HG02571 (cell line): ENCODE measurements around the gene PARM1.
"Not testable (repeated sequence)": the region's sequence is repeated elsewhere in the genome, so short reads cannot be mapped to it uniquely, and the experiment has no call there.

Source experiments
- ATAC-seq: cut with Tn5 transposase; IDR thresholded peaks from one replicate; pipeline ENCODE4 v1.9.1; 2021; ENCODE audit warnings: mild to moderate bottlenecking, moderate library complexity; ENCODE audit not compliant: unreplicated experiment

Gene PARM1

GRCh38 chr4:74982546-74983252 lies 49.8 kb downstream of the PARM1 start:
- no peak for ATAC-seq

- ATAC-seq: no peak
Observed at GRCh38 chr4:74983253-74983635, 50.3 kb downstream of the PARM1 start.

GRCh38 chr4:74990276-74990875 lies 57.5 kb downstream of the PARM1 start:
- ATAC-seq: no peak

DNA sequence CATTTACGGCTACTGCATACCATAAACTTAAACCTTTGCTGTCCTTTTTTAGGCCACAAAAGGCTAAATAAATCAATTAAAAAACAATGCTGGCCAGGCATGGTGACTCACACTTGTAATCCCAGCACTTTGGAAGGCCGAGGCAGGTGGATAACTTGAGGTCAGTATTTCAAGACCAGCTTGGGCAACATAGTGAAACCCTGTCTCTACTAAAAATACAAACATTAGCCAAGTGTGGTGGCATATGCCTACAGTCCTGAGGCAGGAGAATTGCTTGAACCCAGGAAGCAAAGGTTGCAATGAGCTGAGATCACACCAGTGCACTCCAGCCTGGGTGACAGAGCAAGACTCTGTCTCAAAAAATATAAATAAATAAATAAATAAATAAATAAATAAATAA lies 61.5 kb downstream of the PARM1 start:
- not testable (repeated sequence) for ATAC-seq

GRCh38 chr4:74996996-74997395 lies 64.1 kb downstream of the PARM1 start:
- ATAC-seq: no peak

DNA sequence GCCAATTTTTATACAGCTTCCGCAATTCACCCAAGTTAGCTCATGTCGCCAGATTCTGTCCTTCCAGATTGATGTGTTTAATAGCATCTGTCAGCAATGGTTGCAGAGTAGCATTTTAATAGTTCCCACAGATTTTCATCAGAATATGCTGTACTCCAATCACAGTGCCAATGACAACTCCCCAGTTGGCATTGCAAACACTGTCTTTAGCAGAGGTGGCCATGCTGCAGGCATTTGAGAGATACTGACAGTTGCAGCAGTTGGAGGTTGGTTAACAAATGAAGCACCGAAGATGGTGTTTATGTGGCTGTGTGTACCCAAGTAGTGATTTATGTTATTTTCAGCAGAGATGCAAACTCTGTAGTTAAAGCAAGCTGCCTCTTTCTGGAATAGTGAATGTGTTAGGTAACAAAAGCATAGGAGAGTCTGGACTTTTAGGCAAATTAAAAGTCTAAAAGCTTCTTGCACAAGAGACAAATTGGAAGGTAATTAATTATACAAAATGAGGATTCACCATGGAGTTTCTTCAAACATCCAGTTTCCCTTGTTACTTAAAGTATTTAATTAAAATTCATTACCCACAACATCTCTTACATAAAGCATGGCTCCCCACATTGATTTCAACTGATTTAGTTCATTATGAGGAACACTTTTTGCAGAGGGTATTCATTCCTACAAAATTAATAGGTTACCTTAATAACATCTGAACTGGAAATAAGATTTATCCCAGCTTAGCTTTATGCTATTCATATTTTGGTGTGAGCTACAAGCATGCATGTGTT lies 65.2 kb downstream of the PARM1 start:
- no peak for ATAC-seq

DNA sequence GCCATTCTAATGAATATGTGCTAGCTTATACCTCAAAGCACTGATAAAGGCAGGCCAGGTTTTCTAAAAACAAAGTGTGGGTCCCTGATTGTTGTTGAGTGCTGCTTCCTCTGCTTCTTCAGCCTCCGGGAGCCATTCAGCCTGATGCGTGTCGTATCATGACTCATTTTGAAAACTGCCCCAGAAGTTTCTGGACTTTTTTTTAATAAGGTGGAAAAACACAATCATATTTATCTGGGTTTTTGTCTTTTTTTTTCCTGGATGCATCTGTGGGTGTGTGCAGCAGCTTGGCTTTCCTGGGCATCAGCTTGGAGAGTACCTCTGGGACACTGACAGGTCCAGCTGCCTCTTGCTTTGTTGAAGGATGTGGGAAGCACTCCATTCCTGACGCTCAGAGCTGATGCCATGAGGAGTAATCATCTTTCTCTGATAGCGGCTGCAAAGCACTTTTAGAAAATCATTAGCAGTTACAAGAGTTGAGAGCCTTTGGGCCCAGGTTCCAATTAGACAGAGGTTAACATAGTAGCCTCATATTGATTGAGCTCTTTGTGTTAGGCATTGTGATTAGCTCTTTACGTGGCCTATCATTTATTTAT lies 66.9 kb downstream of the PARM1 start:
- ATAC-seq: no peak

- no peak for ATAC-seq
Observed at GRCh38 chr4:75001871-75002270, 69.0 kb downstream of the PARM1 start.

GRCh38 chr4:75002381-75002780 lies 69.5 kb downstream of the PARM1 start:
- no peak for ATAC-seq

DNA sequence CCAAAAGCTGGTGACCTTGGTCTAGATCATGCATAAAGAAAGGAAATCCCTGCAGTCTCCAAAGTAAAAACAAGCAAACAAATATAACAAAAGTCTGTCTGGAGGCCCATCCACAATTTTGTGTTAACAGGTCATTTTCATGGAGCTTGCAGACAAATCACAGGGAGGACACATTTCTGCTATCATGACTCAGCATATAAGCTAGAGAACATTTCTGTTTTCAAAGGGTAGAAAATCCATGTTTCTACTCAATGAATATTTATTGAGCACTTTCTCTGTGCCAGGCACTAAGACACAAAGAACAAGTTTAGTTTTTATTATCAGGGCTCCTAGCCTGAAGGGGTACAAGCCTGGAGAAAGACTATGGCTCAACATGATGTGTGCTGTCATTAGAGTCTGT lies 71.1 kb downstream of the PARM1 start:
- ATAC-seq: no peak

GRCh38 chr4:75004755-75005668 lies 72.1 kb downstream of the PARM1 start:
- ATAC-seq: peak; percentile 91

DNA sequence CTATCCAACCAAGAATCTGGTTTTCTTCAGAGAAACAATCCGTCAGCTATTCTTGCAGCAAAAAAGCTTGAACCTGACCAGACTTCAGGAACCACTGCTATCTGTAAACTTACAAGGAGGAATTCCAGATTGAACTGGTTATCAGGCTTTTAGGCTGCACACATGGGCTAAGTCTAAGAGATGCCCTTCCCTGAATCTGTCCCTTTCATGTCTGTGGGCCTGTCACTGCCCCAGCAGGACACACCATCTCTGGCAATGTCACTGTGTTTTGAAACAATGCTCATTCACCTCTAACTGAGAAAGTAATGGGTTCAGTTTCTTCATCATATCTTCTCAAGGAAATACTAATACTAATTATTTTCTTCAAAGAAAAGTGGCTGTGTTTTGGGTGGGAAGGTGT lies 72.8 kb downstream of the PARM1 start:
- no peak for ATAC-seq

- ATAC-seq: no peak
Observed at GRCh38 chr4:75007891-75008290, 75.0 kb downstream of the PARM1 start.

- ATAC-seq: no peak
Observed at GRCh38 chr4:75009138-75009537, 76.2 kb downstream of the PARM1 start.

GRCh38 chr4:75011131-75011795 lies 78.3 kb downstream of the PARM1 start:
- no peak for ATAC-seq

- no peak for ATAC-seq
Observed at GRCh38 chr4:75015627-75016026, 82.7 kb downstream of the PARM1 start.

- ATAC-seq: no peak
Observed at GRCh38 chr4:75016472-75016871, 83.6 kb downstream of the PARM1 start.

DNA sequence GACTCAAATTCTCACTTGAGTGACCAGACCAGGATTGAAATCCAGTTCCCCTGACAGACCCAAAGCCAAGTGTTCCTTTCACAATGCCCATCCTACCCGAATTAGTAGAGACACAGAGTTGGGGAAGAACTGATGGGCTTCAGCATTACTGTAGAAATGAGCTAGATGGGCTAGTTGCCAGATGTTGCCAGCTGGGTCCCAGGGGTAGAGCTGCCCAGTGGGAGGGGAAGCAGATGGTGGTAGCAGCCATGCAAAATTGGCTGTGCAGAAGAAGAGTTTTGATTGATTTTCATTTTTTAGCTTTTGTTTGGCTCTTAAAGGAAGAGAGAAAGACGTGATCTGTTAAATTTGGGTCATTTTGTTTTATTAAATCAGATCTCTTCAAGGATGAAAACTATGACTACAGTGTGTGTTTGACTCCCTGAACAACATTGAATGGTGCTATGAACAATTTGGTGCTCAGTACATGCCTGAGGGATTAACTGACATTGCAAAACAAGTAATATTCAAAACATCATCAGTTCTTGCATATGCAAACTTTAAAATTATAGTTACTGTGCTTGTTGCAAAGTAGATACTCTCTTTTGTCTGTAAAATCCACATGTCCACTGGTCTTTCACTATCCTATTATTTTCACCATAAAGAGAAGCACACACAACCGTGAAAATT lies 86.0 kb downstream of the PARM1 start:
- no peak for ATAC-seq

DNA sequence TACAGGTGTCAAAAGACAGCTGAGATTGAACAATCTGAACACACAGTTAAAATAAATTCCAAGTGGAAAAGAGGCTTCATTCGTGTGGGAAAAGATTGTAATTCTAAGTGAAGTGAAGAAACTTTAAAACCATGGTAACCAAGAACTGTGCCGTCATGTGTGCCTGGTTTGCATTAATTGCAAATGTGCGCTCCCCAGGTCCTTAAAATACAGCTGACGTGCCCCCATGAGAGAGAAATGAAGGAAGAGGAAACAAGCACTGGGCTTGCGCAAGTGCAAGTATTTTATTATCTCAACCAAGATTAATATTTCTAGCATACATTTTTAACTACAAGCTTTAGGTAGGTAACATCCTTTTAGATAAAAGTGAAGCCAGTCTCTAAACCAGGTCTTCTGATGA lies 92.5 kb downstream of the PARM1 start:
- ATAC-seq: no peak
